Right hindlimb (tissue), 1 donor: Measurements from ENCODE around the gene ELOVL5.
"Not testable (repeated sequence)": the region's sequence is repeated elsewhere in the genome, so short reads cannot be mapped to it uniquely, and the experiment has no call there.

Source experiments
- DNase-seq: peaks from one replicate; pipeline ENCODE4 v3.0.0-alpha.2; 2018

ELOVL5 gene

DNA sequence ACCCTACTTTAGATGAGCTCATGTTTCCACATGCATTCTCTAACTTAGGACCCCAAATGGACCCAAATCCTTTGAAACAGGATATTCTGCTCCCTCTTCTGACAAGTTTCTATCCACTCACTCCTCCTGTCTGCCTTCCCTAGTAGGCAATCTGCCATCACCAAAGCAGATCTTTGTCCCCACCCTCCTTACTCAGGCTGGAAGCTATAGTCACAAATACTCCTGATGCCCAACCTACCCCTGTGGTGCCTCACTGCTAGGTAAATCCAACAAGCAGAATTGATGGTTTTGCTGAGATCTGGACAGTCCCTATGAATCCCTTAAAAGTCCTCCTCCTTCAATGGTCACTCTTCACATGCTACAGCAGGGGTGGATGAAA lies 21.7 kb downstream of the ELOVL5 start:
- no peak for DNase-seq

DNA sequence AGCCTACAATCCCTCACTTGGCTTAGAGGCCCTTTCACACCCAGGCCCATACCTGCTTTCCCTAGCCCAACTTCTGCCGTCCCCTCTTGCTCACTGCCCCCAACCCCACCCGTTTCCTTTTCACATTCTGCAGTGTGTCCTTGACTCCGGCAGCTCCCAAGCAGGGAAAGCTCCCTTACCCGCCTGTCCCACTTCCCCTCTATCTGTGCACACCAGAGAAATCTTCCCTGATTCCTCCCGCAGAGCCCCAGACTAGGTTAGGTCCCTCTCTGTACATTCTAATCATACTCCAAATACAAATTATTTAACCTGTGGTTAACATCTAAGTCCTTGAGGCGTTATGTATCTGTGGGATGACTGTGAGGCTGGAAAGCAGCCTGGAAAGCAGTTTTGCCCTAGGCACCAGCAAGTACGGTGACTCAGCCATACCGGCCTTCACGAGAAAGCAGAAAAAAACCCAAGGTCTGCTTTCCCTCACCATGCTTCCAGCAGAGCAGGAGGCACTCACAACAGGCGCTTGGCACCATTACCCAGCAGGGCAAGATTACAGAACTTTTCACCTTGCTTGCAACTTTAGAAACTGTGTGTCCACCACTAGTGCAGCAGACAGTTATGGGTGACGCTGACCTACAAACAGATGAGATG lies 22.3 kb downstream of the ELOVL5 start:
- no peak for DNase-seq

GRCh38 chr6:53325785-53326184 lies 23.0 kb downstream of the ELOVL5 start:
- DNase-seq, result no peak

GRCh38 chr6:53322188-53323029 lies 26.3 kb downstream of the ELOVL5 start:
- DNase-seq, result no peak

GRCh38 chr6:53321701-53322100 lies 27.0 kb downstream of the ELOVL5 start:
- DNase-seq, result no peak

GRCh38 chr6:53320964-53321363 lies 27.8 kb downstream of the ELOVL5 start:
- no peak for DNase-seq

GRCh38 chr6:53318429-53318828 lies 30.3 kb downstream of the ELOVL5 start:
- no peak for DNase-seq

- no peak for DNase-seq
These were observed 30.9 kb downstream of the ELOVL5 start for GRCh38 chr6:53317861-53318260.

- not testable (repeated sequence) for DNase-seq
These were observed 31.5 kb downstream of the ELOVL5 start for GRCh38 chr6:53317299-53317698.

GRCh38 chr6:53316142-53316541 lies 32.6 kb downstream of the ELOVL5 start:
- DNase-seq, result no peak

GRCh38 chr6:53315086-53315724 lies 33.5 kb downstream of the ELOVL5 start:
- no peak for DNase-seq

GRCh38 chr6:53313784-53314400 lies 34.9 kb downstream of the ELOVL5 start:
- DNase-seq, result no peak

GRCh38 chr6:53312355-53312754 lies 36.4 kb downstream of the ELOVL5 start:
- no peak for DNase-seq

DNA sequence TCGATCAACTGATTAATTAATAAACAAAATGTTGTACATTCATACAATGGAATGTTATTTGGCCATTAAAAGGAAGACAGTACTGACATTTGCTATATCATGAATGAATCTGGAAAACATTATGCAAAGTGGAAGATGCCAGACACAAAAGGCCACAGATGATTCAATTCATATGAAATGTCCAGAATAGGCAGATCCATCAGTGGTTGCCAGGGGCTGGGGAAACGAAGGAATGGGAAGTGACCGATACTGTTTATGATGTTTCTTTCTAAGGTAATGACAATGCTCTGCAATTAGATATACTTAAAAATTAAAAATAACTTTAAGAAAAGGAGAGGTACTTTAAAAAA lies 37.2 kb downstream of the ELOVL5 start:
- DNase-seq, result no peak

DNA sequence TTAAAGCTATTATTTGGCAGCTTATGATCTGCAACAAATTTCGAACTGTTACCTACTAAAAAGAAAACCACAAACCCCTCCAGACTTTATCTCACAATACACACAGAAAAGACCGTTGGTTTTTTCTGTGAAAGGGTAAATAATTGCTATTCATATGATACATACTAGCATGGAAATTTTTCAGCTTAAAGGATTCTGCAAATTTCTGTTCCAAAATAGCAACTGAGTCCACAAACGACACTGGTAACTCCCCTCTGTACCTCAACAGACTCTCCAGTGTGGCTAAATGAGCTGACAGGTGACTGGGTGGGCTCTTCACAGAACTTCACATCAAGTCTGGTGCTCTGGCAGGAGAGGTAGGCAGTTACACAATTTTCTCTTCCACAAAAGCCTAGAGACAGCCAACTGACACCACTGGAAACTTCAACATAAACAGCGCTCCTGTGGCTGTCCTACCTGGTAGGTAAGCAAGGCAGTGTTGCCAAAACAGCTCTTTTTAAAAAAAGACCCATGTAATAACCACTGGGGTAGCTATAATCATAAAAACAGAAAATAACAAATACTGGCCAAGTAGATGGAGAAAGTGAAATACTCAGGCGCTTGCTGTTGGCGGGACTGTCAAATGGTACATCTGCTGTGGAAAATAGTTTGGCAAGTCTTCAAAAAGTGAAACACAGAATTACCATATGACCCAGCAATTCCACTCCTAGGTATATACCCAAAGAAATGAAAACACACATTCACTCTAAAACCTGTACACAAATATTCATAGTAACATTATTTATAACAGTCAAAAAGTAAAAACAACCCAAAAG lies 37.8 kb downstream of the ELOVL5 start:
- no peak for DNase-seq

DNA sequence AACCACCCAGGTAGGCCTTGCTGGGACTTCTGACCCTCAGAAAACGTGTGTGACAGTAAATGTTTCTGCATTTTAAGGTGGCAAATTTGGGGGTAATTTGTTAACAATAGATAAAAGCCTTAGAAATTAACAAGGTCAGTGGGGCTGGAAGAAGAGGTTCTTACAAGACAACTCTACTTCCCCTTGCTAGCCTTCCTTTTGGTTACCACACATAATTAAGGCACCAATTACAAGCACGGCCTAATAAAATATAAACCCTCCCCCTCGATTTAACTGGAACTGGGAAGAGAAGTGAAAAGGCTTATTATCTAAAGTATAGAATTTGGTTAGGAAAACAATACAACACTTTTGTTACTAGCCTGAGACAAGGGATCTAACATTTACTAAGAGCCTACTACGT lies 38.8 kb downstream of the ELOVL5 start:
- no peak for DNase-seq

- DNase-seq, result peak; percentile 47
These were observed 39.5 kb downstream of the ELOVL5 start for GRCh38 chr6:53309059-53309900.

GRCh38 chr6:53306819-53307347 lies 41.9 kb downstream of the ELOVL5 start:
- DNase-seq, result no peak

GRCh38 chr6:53306217-53306616 lies 42.5 kb downstream of the ELOVL5 start:
- not testable (repeated sequence) for DNase-seq

DNA sequence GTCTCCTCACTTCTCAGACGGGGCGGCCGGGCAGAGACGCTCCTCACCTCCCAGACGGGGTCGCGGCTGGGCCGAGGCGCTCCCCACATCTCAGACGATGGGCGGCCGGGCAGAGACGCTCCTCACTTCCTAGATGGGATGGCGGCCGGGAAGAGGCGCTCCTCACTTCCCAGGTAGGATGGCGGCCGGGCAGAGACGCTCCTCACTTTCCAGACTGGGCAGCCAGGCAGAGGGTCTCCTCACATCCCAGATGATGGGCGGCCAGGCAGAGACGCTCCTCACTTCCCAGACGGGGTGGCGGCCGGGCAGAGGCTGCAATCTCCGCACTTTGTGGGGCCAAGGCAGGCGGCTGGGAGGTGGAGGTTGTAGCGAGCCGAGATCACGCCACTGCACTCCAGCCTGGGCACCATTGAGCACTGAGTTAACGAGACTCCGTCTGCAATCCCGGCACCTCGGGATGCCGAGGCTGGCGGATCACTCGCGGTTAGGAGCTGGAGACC lies 43.2 kb downstream of the ELOVL5 start:
- DNase-seq, result not testable (repeated sequence)

DNA sequence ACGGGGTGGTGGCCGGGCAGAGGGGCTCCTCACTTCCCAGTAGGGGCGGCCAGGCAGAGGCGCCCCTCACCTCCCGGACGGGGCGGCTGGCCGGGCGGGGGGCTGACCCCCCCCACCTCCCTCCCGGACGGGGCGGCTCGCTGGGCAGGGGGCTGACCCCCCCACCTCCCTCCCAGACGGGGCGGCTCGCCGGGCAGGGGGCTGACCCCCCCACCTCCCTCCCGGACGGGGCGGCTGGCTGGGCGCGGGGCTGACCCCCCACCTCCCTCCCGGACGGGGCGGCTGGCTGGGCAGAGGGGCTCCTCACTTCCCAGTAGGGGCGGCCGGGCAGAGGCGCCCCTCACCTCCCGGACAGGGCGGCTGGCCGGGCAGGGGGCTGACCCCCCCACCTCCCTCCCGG lies 43.8 kb downstream of the ELOVL5 start:
- not testable (repeated sequence) for DNase-seq
